Measurements from ENCODE around the gene MARCHF3. TPM values are rescaled to one million over a fixed set of nuclear protein-coding genes. Genes with fewer than 3 reads are reported as not detected.

MARCHF3 gene
- total and polyA plus RNA-seq, 2 of the 13 experiments (the other 11 are each of a cell fraction or from before 2014, with no cell fraction given): 4.8 to 11.9 TPM

DNA sequence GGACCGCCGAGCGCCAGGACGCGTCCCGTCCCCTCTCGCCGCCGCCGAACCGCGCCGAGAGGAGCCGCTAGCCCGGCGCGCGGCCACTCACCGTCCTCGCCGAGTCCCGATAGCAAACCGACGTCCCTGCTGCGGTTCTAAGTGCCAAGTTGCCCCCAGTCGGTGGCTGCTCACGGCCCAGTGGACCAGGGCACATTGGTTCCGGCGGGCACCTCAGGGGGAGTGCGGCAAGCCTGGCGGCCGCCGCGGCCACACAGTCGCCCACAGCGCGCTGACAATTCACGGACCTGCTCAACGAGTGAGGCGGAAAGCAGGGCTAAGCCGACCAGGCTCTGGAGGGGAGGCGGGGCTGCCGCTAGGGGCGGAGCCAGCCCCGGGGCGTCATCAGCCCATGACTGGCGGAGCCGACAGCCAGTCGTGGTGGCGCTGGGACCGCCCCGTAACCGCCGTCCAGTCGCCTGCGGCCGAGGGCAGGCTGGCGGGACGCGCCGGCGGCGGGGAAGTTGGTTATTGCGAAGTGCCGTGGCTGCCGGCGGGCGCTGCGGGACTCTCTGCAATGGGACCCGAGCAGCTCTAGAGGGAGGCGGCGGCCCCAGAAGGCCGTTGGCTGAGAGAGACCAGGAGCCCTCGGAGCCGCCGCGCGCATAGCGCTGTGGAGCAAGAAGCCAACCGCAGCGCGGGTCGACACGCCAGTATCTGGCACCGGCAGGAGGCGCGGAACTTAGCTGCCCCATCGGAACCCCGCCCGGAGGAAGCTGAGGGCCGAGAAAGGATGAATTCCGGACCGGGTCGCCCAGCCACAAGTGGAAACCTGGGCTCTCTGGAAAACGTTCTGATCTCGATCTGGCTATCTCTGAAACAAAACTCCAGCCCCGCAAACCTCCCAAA is at the start of gene MARCHF3 (continued):
- TF ChIP-seq, protein P1, sequence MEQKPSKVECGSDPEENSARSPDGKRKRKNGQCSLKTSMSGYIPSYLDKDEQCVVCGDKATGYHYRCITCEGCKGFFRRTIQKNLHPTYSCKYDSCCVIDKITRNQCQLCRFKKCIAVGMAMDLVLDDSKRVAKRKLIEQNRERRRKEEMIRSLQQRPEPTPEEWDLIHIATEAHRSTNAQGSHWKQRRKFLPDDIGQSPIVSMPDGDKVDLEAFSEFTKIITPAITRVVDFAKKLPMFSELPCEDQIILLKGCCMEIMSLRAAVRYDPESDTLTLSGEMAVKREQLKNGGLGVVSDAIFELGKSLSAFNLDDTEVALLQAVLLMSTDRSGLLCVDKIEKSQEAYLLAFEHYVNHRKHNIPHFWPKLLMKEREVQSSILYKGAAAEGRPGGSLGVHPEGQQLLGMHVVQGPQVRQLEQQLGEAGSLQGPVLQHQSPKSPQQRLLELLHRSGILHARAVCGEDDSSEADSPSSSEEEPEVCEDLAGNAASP (CRISPR knock-in tag; IDR thresholded peaks at IDR 0.05; ENCODE audit: borderline replicate concordance): no peak; the same call in 1 of the 2 replicates
- TF ChIP-seq, protein P2, sequence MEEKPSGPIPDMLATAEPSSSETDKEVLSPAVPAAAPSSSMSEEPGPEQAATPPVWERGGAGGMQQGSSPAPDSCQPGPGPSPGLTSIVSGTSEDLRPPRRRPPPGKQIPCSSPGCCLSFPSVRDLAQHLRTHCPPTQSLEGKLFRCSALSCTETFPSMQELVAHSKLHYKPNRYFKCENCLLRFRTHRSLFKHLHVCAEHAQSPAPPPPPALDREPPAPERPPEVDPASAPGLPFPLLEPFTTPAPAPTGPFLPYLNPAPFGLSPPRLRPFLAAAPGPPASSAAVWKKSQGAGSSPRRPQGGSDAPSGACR (CRISPR knock-in tag; IDR thresholded peaks at IDR 0.05): peak; percentile 52
- 0 out of 2 replicates have a peak, but pooled peaks have one; percentile 24 for TF ChIP-seq GATAD2A (CRISPR knock-in tag; IDR thresholded peaks at IDR 0.05)
- no peak for TF ChIP-seq NR2F6 (IDR thresholded peaks at IDR 0.05)
- peak; percentile 32; the same call in 1 of the 2 replicates for TF ChIP-seq NR2F6 (CRISPR knock-in tag; IDR thresholded peaks at IDR 0.05)
- TF ChIP-seq HOXA3 (CRISPR knock-in tag; IDR thresholded peaks at IDR 0.05): peak; percentile 42; the same call in 1 of the 2 replicates
- no peak for TF ChIP-seq ZBTB7B (CRISPR knock-in tag; IDR thresholded peaks at IDR 0.05)
- TF ChIP-seq ATF7 (IDR thresholded peaks at IDR 0.05): no peak
- peak; percentile 67 for TF ChIP-seq ATF7 (CRISPR knock-in tag; IDR thresholded peaks at IDR 0.05)
- peak; percentile 92 for TF ChIP-seq ZNF569 (CRISPR knock-in tag; IDR thresholded peaks at IDR 0.05; ENCODE audit: borderline replicate concordance)
- no peak for TF ChIP-seq ZNF12 (CRISPR knock-in tag; IDR thresholded peaks at IDR 0.05)
- TF ChIP-seq, protein P3, sequence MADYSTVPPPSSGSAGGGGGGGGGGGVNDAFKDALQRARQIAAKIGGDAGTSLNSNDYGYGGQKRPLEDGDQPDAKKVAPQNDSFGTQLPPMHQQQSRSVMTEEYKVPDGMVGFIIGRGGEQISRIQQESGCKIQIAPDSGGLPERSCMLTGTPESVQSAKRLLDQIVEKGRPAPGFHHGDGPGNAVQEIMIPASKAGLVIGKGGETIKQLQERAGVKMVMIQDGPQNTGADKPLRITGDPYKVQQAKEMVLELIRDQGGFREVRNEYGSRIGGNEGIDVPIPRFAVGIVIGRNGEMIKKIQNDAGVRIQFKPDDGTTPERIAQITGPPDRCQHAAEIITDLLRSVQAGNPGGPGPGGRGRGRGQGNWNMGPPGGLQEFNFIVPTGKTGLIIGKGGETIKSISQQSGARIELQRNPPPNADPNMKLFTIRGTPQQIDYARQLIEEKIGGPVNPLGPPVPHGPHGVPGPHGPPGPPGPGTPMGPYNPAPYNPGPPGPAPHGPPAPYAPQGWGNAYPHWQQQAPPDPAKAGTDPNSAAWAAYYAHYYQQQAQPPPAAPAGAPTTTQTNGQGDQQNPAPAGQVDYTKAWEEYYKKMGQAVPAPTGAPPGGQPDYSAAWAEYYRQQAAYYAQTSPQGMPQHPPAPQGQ (CRISPR knock-in tag; IDR thresholded peaks at IDR 0.05; ENCODE audit: borderline replicate concordance): peak; percentile 83; the same call in 1 of the 2 replicates
- TF ChIP-seq, protein P4, sequence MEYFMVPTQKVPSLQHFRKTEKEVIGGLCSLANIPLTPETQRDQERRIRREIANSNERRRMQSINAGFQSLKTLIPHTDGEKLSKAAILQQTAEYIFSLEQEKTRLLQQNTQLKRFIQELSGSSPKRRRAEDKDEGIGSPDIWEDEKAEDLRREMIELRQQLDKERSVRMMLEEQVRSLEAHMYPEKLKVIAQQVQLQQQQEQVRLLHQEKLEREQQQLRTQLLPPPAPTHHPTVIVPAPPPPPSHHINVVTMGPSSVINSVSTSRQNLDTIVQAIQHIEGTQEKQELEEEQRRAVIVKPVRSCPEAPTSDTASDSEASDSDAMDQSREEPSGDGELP (IDR thresholded peaks at IDR 0.05; ENCODE audit: borderline replicate concordance, low read depth): peak; percentile 28; the same call in 1 of the 2 replicates
- no peak; the same call in 1 of the 2 replicates for TF ChIP-seq CBX5 (CRISPR knock-in tag; IDR thresholded peaks at IDR 0.05; ENCODE audit: borderline replicate concordance)
- TF ChIP-seq, protein P5, sequence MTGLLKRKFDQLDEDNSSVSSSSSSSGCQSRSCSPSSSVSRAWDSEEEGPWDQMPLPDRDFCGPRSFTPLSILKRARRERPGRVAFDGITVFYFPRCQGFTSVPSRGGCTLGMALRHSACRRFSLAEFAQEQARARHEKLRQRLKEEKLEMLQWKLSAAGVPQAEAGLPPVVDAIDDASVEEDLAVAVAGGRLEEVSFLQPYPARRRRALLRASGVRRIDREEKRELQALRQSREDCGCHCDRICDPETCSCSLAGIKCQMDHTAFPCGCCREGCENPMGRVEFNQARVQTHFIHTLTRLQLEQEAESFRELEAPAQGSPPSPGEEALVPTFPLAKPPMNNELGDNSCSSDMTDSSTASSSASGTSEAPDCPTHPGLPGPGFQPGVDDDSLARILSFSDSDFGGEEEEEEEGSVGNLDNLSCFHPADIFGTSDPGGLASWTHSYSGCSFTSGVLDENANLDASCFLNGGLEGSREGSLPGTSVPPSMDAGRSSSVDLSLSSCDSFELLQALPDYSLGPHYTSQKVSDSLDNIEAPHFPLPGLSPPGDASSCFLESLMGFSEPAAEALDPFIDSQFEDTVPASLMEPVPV (CRISPR knock-in tag; IDR thresholded peaks at IDR 0.05): 0 out of 2 replicates have a peak, but pooled peaks have one; percentile 44
- peak; percentile 63 for TF ChIP-seq ERF (CRISPR knock-in tag; IDR thresholded peaks at IDR 0.05)
- TF ChIP-seq ELF1 (CRISPR knock-in tag; IDR thresholded peaks at IDR 0.05): peak; percentile 24; the same call in 1 of the 2 replicates
- no peak for TF ChIP-seq NR2F1 (CRISPR knock-in tag; IDR thresholded peaks at IDR 0.05)
- TF ChIP-seq SMAD1 (CRISPR knock-in tag; IDR thresholded peaks at IDR 0.05; ENCODE audit: borderline replicate concordance, low read depth): peak; percentile 17; the same call in 1 of the 2 replicates
